MM.1S (cell line): ENCODE data around the gene PARP1.
A peak's percentile ranks its signal among the peaks of the same experiment; 100 is the strongest.

Experiments
- DNase-seq: peaks from one replicate; pipeline ENCODE4 v3.0.0-alpha.2; 2015
- H2AFZ ChIP-seq: fragments of 300-600 bp; sonication (generic); 2 replicates; pipeline ENCODE4 v1.6.0; 2016; ENCODE audit warnings: antibody characterized with exemption, low read length
- H3F3A ChIP-seq: fragments of 300-600 bp; sonication (generic); 2 replicates; pipeline ENCODE4 v1.6.1; 2016; ENCODE audit warnings: mild to moderate bottlenecking, antibody characterized with exemption, low read length, moderate library complexity, mixed read lengths; ENCODE audit not compliant: insufficient read depth
- H3K27ac ChIP-seq: fragments of 300-600 bp; sonication (generic); 2 replicates; pipeline ENCODE4 v1.5.1; 2016; ENCODE audit warnings: mild to moderate bottlenecking, low read length
- H3K27me3 ChIP-seq: fragments of 300-600 bp; sonication (generic); replicated peaks from 2 replicates; pipeline ENCODE4 v1.6.0; 2016; ENCODE audit warnings: low read length; ENCODE audit not compliant: insufficient read depth
- H3K36me3 ChIP-seq: fragments of 300-600 bp; sonication (generic); replicated peaks from 2 replicates; pipeline ENCODE4 v1.6.1; 2016; ENCODE audit warnings: mild to moderate bottlenecking, low read length, mixed read lengths; ENCODE audit not compliant: insufficient read depth
- H3K4me1 ChIP-seq: fragments of 300-600 bp; sonication (generic); 2 replicates; pipeline ENCODE4 v1.6.1; 2016; ENCODE audit warnings: low read length, mixed read lengths
- H3K4me2 ChIP-seq: fragments of 300-600 bp; sonication (generic); 2 replicates; pipeline ENCODE4 v1.6.0; 2016; ENCODE audit warnings: low read depth, low read length
- H3K4me3 ChIP-seq: fragments of 300-600 bp; sonication (generic); 2 replicates; pipeline ENCODE4 v1.5.1; 2016; ENCODE audit warnings: low read length, mixed read lengths
- H3K79me2 ChIP-seq: fragments of 300-600 bp; sonication (generic); 2 replicates; pipeline ENCODE4 v1.6.1; 2016; ENCODE audit warnings: mixed run types, low read length, mixed read lengths
- H3K9ac ChIP-seq: fragments of 300-600 bp; sonication (generic); 2 replicates; pipeline ENCODE4 v1.6.1; 2016; ENCODE audit warnings: low read length, mixed read lengths
- H3K9me2 ChIP-seq: fragments of 300-600 bp; sonication (generic); replicated peaks from 2 replicates; pipeline ENCODE4 v1.6.1; 2016; ENCODE audit warnings: mild to moderate bottlenecking, low read length, mixed read lengths; ENCODE audit not compliant: insufficient read depth
- H3K9me3 ChIP-seq: fragments of 300-600 bp; sonication (generic); replicated peaks from 2 replicates; pipeline ENCODE4 v1.6.1; 2016; ENCODE audit warnings: mild to moderate bottlenecking, low read length, mixed read lengths; ENCODE audit not compliant: insufficient read depth
- H4K20me1 ChIP-seq: fragments of 300-600 bp; sonication (generic); 2 replicates; pipeline ENCODE4 v1.6.1; 2016; ENCODE audit warnings: mild to moderate bottlenecking, low read length, moderate library complexity, mixed read lengths; ENCODE audit not compliant: insufficient read depth
- EZH2 ChIP-seq: fragments of 300-600 bp; sonication (generic); optimal IDR thresholded peaks from 2 replicates; pipeline ENCODE3; 2017; ENCODE audit warnings: low read depth, mild to moderate bottlenecking, antibody characterized with exemption, low read length, mixed read lengths
- EZH2phosphoT487 ChIP-seq: fragments of 300-600 bp; sonication (generic); IDR thresholded peaks from 2 replicates; pipeline ENCODE4 v1.6.1; 2018; ENCODE audit warnings: antibody characterized with exemption, low read length
- TF ChIP-seq, protein P1 (sequence below): fragments of 300-600 bp; sonication (generic); IDR thresholded peaks from 2 replicates; pipeline ENCODE4 v1.5.1; 2016; ENCODE audit warnings: antibody characterized with exemption, low read length, mixed read lengths

Gene PARP1

DNA sequence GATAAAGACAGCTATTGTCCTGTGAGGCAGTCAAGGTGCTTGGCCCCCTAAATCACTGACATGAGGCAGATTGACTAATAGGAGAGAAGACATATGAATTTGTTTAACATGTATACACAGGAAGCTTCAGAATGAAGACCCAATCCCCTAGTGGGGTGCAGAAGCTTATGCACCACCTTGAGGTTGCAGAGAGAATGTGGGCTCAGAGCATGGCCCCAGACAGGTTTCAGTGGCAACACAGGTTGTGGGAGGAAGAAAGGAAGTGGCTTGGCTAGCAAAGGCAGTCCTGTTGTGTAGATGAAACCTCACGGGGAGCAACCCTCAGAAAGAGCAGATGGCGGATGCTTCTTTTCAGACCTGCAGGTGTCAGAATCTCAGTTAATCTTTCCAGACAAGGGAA is 37.0 kb upstream of the PARP1 start:
- DNase-seq = peak; percentile 98
- H3K27ac ChIP-seq = peak overlapping the region; percentile 67

DNA sequence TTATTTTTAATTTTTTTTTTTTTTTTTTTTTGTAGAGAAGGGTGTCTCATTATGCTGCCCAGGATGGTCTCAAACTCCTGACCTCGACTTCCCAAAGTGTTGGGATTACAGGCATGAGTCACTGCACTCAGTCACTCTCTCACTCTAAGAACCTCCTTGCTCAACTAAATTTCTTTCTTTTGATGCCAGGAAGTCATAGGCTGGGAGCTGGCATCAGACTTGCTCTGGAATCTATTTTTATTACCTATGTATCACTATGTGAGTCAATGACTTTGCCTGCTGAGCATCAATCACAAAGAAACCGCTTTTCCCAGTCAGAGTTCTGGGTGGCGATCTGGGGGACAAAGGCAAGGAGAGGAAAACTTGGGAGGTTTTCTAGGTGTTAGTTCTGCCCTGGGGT is 35.5 kb upstream of the PARP1 start:
- Histone ChIP-seq H3K9me2 (no peaks in the 10 kb centered on the region), H3K27me3 (no peaks in the 10 kb centered on the region), H3K79me2 (no peaks in the 10 kb centered on the region), H3F3A (peaks cover 22% of the 10 kb centered on the region), H3K4me3 (no peak overlapping the region), H3K4me1 (peaks cover 25% of the 10 kb centered on the region), H3K9ac (no peak overlapping the region), H3K4me2 (no peak overlapping the region), H3K27ac (no peak overlapping the region), H2AFZ (no peak overlapping the region), H3K9me3 (no peaks in the 10 kb centered on the region), H4K20me1 (no peaks in the 10 kb centered on the region), H3K36me3 (no peaks in the 10 kb centered on the region)
- TF ChIP-seq EZH2phosphoT487 = no peak
- TF ChIP-seq EZH2 = no peak
- TF ChIP-seq, protein P1, sequence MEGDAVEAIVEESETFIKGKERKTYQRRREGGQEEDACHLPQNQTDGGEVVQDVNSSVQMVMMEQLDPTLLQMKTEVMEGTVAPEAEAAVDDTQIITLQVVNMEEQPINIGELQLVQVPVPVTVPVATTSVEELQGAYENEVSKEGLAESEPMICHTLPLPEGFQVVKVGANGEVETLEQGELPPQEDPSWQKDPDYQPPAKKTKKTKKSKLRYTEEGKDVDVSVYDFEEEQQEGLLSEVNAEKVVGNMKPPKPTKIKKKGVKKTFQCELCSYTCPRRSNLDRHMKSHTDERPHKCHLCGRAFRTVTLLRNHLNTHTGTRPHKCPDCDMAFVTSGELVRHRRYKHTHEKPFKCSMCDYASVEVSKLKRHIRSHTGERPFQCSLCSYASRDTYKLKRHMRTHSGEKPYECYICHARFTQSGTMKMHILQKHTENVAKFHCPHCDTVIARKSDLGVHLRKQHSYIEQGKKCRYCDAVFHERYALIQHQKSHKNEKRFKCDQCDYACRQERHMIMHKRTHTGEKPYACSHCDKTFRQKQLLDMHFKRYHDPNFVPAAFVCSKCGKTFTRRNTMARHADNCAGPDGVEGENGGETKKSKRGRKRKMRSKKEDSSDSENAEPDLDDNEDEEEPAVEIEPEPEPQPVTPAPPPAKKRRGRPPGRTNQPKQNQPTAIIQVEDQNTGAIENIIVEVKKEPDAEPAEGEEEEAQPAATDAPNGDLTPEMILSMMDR = no peak
- DNase-seq = no peak

More for the DNA sequence above, 37.0 kb upstream of the PARP1 start:
- Histone ChIP-seq H4K20me1 (no peaks in the 10 kb centered on the region), H3K9ac (peak overlapping the region; percentile 1; the same call in 1 of the 2 replicates), H3K4me1 (peaks cover 25% of the 10 kb centered on the region), H3F3A (peaks cover 22% of the 10 kb centered on the region), H3K27me3 (no peaks in the 10 kb centered on the region), H3K4me3 (peak overlapping the region; percentile 26), H3K4me2 (peak overlapping the region; percentile 70), H3K9me2 (no peaks in the 10 kb centered on the region), H3K79me2 (no peaks in the 10 kb centered on the region), H3K36me3 (no peaks in the 10 kb centered on the region), H2AFZ (peak overlapping the region; percentile 67), H3K9me3 (no peaks in the 10 kb centered on the region)
- TF ChIP-seq EZH2 = no peak
- TF ChIP-seq, protein P1 = peak; percentile 84

DNA sequence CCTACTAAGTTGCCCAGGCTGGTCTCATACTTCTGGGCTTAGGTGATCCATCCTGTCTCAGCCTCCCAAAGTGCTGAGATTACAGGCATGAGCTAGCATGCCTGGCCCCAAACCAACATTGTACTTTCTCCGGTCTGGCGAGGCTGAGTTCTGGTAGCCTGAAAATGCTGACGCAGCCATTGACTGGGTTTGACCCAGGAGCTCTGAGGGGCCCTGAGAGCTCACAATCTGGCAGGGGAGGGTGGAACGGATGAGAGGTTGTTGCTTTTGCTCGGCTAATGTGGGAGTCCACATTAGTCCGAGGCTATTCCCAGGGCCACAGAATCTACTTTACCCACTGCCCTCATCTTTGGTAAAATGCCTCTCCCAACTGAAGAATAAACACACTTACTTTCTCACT is 35.1 kb upstream of the PARP1 start:
- no peaks in the 10 kb centered on the region for H3K9me2 ChIP-seq
- H3K9ac ChIP-seq = no peak overlapping the region

More for the DNA sequence above, 35.1 kb upstream of the PARP1 start:
- H3K4me2 ChIP-seq = no peak overlapping the region
- no peak overlapping the region for H3K4me3 ChIP-seq
- TF ChIP-seq EZH2phosphoT487 (no peak), EZH2 (no peak)
- TF ChIP-seq, protein P1 = no peak
- no peak overlapping the region for H3K27ac ChIP-seq
- peak; percentile 45 for DNase-seq
- H3K9me3 ChIP-seq = no peaks in the 10 kb centered on the region
- H3K36me3 ChIP-seq = no peaks in the 10 kb centered on the region
- no peak overlapping the region for H2AFZ ChIP-seq
- peaks cover 25% of the 10 kb centered on the region for H3K4me1 ChIP-seq
- no peaks in the 10 kb centered on the region for H4K20me1 ChIP-seq
- H3K79me2 ChIP-seq = no peaks in the 10 kb centered on the region
- no peaks in the 10 kb centered on the region for H3K27me3 ChIP-seq
- peaks cover 22% of the 10 kb centered on the region for H3F3A ChIP-seq
